ENCODE measurements around the gene DCAF8. TPM values are rescaled to one million over a fixed set of nuclear protein-coding genes. Genes with fewer than 3 reads are reported as not detected.

Gene DCAF8
- total RNA-seq, 2 donors from 2014 or later, result 185 to 238 TPM

DNA sequence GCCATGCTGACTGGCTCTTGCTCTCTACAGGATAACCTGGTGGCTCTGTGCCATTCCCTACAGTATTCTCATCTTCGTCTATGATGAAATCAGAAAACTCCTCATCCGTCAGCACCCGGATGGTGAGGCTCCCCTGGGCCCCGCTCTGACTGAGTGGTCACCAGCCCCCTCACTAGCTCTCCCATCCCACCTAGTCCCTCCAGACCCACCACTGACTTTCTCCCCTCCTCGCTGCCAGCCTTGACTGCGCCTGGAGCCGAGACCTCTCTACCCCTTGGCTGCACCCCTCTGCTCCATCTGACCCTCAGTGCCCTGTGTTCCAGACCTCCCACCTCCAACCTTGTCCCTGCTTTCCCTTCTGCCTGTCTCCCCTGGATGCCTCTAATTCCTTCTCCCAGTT, 76.1 kb downstream of the DCAF8 start:
- Histone ChIP-seq H3K9ac (ENCODE audit: extremely low read depth, low read length, poor library complexity, severe bottlenecking) (no peak overlapping the region), H3K4me3 (ENCODE audit: low read length) (no peak overlapping the region), H3K27me3 (ENCODE audit: control insufficient read depth, insufficient read depth, low read length, poor library complexity, severe bottlenecking) (no peaks in the 10 kb centered on the region), H3K27ac (ENCODE audit: low read depth, low read length) (peak overlapping the region; percentile 1), H3K36me3 (ENCODE audit: control insufficient read depth, insufficient read depth, low read length) (no peaks in the 10 kb centered on the region), H3K4me1 (ENCODE audit: control insufficient read depth, insufficient read depth, low read length) (no peaks in the 10 kb centered on the region), H3K9me3 (ENCODE audit: control insufficient read depth, low read length) (no peaks in the 10 kb centered on the region)
- no peak for DNase-seq
- no peak overlapping the region for H3K4me3 Mint-ChIP-seq
- H3K9me3 Mint-ChIP-seq, result no peaks in the 10 kb centered on the region
- H3K27me3 Mint-ChIP-seq (ENCODE audit: insufficient read depth), result peaks cover 3% of the 10 kb centered on the region
- 94% methylated on average over 7 of the region's 7 CpGs for WGBS, 2 experiments (ENCODE audit: insufficient coverage in 1 of 2, insufficient read length in 1 of 2)
- peaks cover 7% of the 10 kb centered on the region for H3K4me1 Mint-ChIP-seq
- H3K27ac Mint-ChIP-seq, result no peak overlapping the region
- TF ChIP-seq, protein P1, sequence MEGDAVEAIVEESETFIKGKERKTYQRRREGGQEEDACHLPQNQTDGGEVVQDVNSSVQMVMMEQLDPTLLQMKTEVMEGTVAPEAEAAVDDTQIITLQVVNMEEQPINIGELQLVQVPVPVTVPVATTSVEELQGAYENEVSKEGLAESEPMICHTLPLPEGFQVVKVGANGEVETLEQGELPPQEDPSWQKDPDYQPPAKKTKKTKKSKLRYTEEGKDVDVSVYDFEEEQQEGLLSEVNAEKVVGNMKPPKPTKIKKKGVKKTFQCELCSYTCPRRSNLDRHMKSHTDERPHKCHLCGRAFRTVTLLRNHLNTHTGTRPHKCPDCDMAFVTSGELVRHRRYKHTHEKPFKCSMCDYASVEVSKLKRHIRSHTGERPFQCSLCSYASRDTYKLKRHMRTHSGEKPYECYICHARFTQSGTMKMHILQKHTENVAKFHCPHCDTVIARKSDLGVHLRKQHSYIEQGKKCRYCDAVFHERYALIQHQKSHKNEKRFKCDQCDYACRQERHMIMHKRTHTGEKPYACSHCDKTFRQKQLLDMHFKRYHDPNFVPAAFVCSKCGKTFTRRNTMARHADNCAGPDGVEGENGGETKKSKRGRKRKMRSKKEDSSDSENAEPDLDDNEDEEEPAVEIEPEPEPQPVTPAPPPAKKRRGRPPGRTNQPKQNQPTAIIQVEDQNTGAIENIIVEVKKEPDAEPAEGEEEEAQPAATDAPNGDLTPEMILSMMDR (conservative IDR thresholded peaks at IDR 0.05), result no peak
- no peaks in the 10 kb centered on the region for H3K36me3 Mint-ChIP-seq (ENCODE audit: low read depth)

DNA sequence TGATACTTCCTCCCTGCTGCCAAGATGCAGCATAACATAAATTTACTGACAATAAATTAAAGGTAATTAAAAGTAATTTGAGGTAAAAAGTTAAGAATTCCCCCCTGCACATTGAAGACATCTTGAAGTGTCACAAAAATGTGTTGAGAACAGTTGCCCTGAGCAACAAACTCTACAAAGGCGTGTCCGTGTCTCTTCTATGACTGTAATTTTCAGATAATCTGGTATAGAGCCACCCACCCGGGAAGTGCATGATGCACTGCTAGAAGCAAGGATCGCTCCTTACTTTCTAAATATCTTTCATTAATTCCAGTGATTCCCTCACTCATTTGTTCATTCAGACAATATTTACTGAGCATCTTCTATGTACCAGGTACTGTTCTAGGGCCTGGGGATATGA, 83.0 kb downstream of the DCAF8 start:
- H3K4me3 ChIP-seq (ENCODE audit: low read length), result no peak overlapping the region
- no peaks in the 10 kb centered on the region for H3K9me3 ChIP-seq (ENCODE audit: control insufficient read depth, low read length)
- Mint-ChIP-seq H3K4me1 (peaks cover 31% of the 10 kb centered on the region), H3K36me3 (ENCODE audit: low read depth) (no peaks in the 10 kb centered on the region), H3K9me3 (no peaks in the 10 kb centered on the region), H3K27me3 (ENCODE audit: insufficient read depth) (peaks cover 5% of the 10 kb centered on the region), H3K27ac (no peak overlapping the region), H3K4me3 (no peak overlapping the region)
- H3K9ac ChIP-seq (ENCODE audit: extremely low read depth, low read length, poor library complexity, severe bottlenecking), result no peak overlapping the region
- WGBS, 2 experiments (ENCODE audit: insufficient coverage in 1 of 2, insufficient read length in 1 of 2), result 95 to 100% methylated on average over 2 to 4 of the region's 4 CpGs
- no peaks in the 10 kb centered on the region for H3K36me3 ChIP-seq (ENCODE audit: control insufficient read depth, insufficient read depth, low read length)
- H3K27me3 ChIP-seq (ENCODE audit: control insufficient read depth, insufficient read depth, low read length, poor library complexity, severe bottlenecking), result no peaks in the 10 kb centered on the region
- H3K4me1 ChIP-seq (ENCODE audit: control insufficient read depth, insufficient read depth, low read length), result peaks cover 7% of the 10 kb centered on the region
- TF ChIP-seq, protein P1 (conservative IDR thresholded peaks at IDR 0.05), result no peak
- DNase-seq, result no peak
- H3K27ac ChIP-seq (ENCODE audit: low read depth, low read length), result no peak overlapping the region

DNA sequence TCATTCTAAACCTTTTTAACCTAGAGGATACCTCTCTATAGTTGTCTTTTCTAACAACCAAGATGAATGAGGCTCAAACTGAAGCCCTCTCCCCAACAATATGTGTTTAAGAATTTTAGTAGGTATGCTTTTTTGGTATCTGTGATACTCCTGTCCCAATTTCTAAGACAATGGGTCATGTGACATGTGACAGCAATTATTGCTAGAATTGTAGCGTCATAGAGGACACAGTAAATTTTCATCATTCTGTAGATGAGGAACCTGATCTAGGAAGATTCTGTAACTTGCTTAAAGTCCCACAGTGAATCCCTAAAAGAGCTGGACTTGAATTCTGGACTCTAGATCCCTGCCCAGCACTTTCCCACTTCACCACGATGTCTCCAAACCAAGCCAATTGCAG, 83.6 kb downstream of the DCAF8 start:
- no peak overlapping the region for H3K4me3 ChIP-seq (ENCODE audit: low read length)
- no peak overlapping the region for H3K9ac ChIP-seq (ENCODE audit: extremely low read depth, low read length, poor library complexity, severe bottlenecking)
- H3K4me1 ChIP-seq (ENCODE audit: control insufficient read depth, insufficient read depth, low read length), result peaks cover 7% of the 10 kb centered on the region
- Mint-ChIP-seq H3K27ac (no peak overlapping the region), H3K27me3 (ENCODE audit: insufficient read depth) (peaks cover 5% of the 10 kb centered on the region), H3K36me3 (ENCODE audit: low read depth) (no peaks in the 10 kb centered on the region), H3K4me1 (peaks cover 31% of the 10 kb centered on the region), H3K9me3 (no peaks in the 10 kb centered on the region), H3K4me3 (no peak overlapping the region)
- no peak overlapping the region for H3K27ac ChIP-seq (ENCODE audit: low read depth, low read length)
- H3K36me3 ChIP-seq (ENCODE audit: control insufficient read depth, insufficient read depth, low read length), result no peaks in the 10 kb centered on the region
- TF ChIP-seq, protein P1 (conservative IDR thresholded peaks at IDR 0.05), result no peak
- no peaks in the 10 kb centered on the region for H3K27me3 ChIP-seq (ENCODE audit: control insufficient read depth, insufficient read depth, low read length, poor library complexity, severe bottlenecking)
- WGBS, 2 experiments (ENCODE audit: insufficient coverage in 1 of 2, insufficient read length in 1 of 2), result 97 to 100% methylated on average over 2 of the region's 2 CpGs
- no peak for DNase-seq
- no peaks in the 10 kb centered on the region for H3K9me3 ChIP-seq (ENCODE audit: control insufficient read depth, low read length)
